GM10266 (cell line): Measurements from ENCODE around the gene ADAP1.

Experiments used
- DNase-seq: peaks from one replicate; pipeline ENCODE4 v3.0.0; 2012; ENCODE audit errors: extremely low spot score
- CTCF ChIP-seq: IDR thresholded peaks from 2 replicates; pipeline ENCODE4 v1.5.1; 2012; ENCODE audit warnings: mild to moderate bottlenecking, low read depth; ENCODE audit not compliant: control insufficient read depth, insufficient read depth; ENCODE audit errors: missing control alignments

ADAP1 gene

GRCh38 chr7:939843-940242 is 14.6 kb downstream of the ADAP1 start:
- DNase-seq = no peak
- no peak for TF ChIP-seq CTCF

GRCh38 chr7:938546-939185 is 15.8 kb downstream of the ADAP1 start:
- TF ChIP-seq CTCF = no peak
- DNase-seq = no peak

GRCh38 chr7:937856-938484 is 16.5 kb downstream of the ADAP1 start:
- no peak for TF ChIP-seq CTCF
- no peak for DNase-seq

GRCh38 chr7:936386-937054 is 18.0 kb downstream of the ADAP1 start:
- peak; percentile 91 for DNase-seq
- no peak for TF ChIP-seq CTCF

- no peak for DNase-seq
- no peak for TF ChIP-seq CTCF
These were observed 18.6 kb downstream of the ADAP1 start for GRCh38 chr7:935874-936385.

- DNase-seq = peak; percentile 59
- TF ChIP-seq CTCF = no peak
These were observed 19.2 kb downstream of the ADAP1 start for GRCh38 chr7:935164-935873.
